ENCODE measurements around the gene CFAP74. TPM values are rescaled to one million over a fixed set of nuclear protein-coding genes. Genes with fewer than 3 reads are reported as not detected.

Gene CFAP74
- polyA plus RNA-seq, 2 of the 4 experiments (the other 2 are of a cell fraction): 0.03 to 0.04 TPM

- TF ChIP-seq, protein P1, sequence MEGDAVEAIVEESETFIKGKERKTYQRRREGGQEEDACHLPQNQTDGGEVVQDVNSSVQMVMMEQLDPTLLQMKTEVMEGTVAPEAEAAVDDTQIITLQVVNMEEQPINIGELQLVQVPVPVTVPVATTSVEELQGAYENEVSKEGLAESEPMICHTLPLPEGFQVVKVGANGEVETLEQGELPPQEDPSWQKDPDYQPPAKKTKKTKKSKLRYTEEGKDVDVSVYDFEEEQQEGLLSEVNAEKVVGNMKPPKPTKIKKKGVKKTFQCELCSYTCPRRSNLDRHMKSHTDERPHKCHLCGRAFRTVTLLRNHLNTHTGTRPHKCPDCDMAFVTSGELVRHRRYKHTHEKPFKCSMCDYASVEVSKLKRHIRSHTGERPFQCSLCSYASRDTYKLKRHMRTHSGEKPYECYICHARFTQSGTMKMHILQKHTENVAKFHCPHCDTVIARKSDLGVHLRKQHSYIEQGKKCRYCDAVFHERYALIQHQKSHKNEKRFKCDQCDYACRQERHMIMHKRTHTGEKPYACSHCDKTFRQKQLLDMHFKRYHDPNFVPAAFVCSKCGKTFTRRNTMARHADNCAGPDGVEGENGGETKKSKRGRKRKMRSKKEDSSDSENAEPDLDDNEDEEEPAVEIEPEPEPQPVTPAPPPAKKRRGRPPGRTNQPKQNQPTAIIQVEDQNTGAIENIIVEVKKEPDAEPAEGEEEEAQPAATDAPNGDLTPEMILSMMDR (IDR thresholded peaks at IDR 0.05): no peak
- TF ChIP-seq EP300 (IDR thresholded peaks at IDR 0.05) (no peak), POLR2A (IDR thresholded peaks at IDR 0.05; ENCODE audit: low read length) (no peak), SREBF2 (IDR thresholded peaks at IDR 0.05) (no peak), RNF2 (IDR thresholded peaks at IDR 0.05; ENCODE audit: borderline replicate concordance, low read depth) (no peak), ZC3H11A (IDR thresholded peaks at IDR 0.05) (no peak), RFX5 (IDR thresholded peaks at IDR 0.05) (no peak), RCOR1 (IDR thresholded peaks at IDR 0.05; ENCODE audit: low read depth, low read length) (no peak), ZSCAN20 (CRISPR knock-in tag; IDR thresholded peaks at IDR 0.05) (no peak), NR3C1 (IDR thresholded peaks at IDR 0.05) (no peak), RARB (CRISPR knock-in tag; IDR thresholded peaks at IDR 0.05) (no peak), MYC (IDR thresholded peaks at IDR 0.05; ENCODE audit: borderline replicate concordance, low read length) (no peak), CHD2 (IDR thresholded peaks at IDR 0.05; ENCODE audit: low read length, partially characterized antibody) (no peak)
- TF ChIP-seq, protein P2, sequence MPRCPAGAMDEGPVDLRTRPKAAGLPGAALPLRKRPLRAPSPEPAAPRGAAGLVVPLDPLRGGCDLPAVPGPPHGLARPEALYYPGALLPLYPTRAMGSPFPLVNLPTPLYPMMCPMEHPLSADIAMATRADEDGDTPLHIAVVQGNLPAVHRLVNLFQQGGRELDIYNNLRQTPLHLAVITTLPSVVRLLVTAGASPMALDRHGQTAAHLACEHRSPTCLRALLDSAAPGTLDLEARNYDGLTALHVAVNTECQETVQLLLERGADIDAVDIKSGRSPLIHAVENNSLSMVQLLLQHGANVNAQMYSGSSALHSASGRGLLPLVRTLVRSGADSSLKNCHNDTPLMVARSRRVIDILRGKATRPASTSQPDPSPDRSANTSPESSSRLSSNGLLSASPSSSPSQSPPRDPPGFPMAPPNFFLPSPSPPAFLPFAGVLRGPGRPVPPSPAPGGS (IDR thresholded peaks at IDR 0.05): no peak
- TF ChIP-seq, protein P3, sequence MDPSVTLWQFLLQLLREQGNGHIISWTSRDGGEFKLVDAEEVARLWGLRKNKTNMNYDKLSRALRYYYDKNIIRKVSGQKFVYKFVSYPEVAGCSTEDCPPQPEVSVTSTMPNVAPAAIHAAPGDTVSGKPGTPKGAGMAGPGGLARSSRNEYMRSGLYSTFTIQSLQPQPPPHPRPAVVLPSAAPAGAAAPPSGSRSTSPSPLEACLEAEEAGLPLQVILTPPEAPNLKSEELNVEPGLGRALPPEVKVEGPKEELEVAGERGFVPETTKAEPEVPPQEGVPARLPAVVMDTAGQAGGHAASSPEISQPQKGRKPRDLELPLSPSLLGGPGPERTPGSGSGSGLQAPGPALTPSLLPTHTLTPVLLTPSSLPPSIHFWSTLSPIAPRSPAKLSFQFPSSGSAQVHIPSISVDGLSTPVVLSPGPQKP (IDR thresholded peaks at IDR 0.05; ENCODE audit: low read depth, low read length): no peak
- TF ChIP-seq, protein P4, sequence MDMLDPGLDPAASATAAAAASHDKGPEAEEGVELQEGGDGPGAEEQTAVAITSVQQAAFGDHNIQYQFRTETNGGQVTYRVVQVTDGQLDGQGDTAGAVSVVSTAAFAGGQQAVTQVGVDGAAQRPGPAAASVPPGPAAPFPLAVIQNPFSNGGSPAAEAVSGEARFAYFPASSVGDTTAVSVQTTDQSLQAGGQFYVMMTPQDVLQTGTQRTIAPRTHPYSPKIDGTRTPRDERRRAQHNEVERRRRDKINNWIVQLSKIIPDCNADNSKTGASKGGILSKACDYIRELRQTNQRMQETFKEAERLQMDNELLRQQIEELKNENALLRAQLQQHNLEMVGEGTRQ (IDR thresholded peaks at IDR 0.05): no peak
- TF ChIP-seq, protein P5, sequence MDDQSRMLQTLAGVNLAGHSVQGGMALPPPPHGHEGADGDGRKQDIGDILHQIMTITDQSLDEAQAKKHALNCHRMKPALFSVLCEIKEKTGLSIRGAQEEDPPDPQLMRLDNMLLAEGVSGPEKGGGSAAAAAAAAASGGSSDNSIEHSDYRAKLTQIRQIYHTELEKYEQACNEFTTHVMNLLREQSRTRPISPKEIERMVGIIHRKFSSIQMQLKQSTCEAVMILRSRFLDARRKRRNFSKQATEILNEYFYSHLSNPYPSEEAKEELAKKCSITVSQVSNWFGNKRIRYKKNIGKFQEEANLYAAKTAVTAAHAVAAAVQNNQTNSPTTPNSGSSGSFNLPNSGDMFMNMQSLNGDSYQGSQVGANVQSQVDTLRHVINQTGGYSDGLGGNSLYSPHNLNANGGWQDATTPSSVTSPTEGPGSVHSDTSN (IDR thresholded peaks at IDR 0.05): no peak
- TF ChIP-seq, protein P6, sequence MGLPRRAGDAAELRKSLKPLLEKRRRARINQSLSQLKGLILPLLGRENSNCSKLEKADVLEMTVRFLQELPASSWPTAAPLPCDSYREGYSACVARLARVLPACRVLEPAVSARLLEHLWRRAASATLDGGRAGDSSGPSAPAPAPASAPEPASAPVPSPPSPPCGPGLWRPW (IDR thresholded peaks at IDR 0.05): no peak
- no peaks in the 10 kb centered on the region for H3K9me3 ChIP-seq
- 70% methylated on average over 21 of the region's 39 CpGs for WGBS (ENCODE audit: missing lambda C conversion rate)
- POLR2A ChIA-PET: no interaction called here
- no peak overlapping the region for H3K4me2 ChIP-seq
- H3K4me3 ChIP-seq: no peak overlapping the region
- ATAC-seq (no peak), FAIRE-seq (no peak), DNase-seq (ENCODE audit: low read depth in 1 of 2, low spot score in 1 of 2) (no peak)
- H3K27ac ChIP-seq: no peak overlapping the region
- H3K4me1 ChIP-seq: no peaks in the 10 kb centered on the region
- CTCF ChIA-PET: interaction anchor here (1.3 to 12.7 kb wide), 4 partner anchors 12 to 233 kb away, joined by 3 to 127 read pairs (median 40); no protein-coding TSS in a partner anchor
Observed at GRCh38 chr1:1941868-1942752, 61.5 kb downstream of the CFAP74 start.

DNA sequence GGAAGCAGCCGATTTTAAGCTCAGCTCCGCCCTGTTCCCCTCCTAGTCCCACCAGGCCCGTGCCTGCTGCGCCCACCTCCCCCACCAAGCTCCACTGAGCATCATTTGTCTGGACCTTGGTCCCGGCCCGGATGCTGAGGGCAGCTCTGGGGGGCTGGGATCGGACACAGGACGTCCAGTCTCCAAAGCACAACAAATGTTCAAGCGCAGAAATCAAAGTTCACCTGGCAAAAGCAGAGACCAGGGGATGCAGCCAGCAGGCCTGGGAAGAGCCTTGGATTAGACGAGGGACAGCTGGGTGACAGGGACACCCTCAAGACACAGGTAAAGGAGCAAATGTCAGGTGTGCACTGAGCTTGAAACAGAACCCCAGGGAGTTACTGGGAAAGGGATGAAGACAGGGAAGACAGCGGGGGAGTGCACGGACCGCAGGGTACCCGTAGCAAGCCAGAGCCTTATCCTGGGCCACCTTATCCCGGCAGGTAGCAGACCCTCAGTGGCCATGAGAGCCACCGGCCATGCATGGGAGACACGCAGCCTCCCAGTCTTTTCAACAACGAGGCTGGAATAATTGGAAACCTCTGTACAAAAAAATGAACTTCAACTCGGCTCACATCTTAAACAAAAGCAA lies 62.3 kb downstream of the CFAP74 start:
- no peaks in the 10 kb centered on the region for H3K4me1 ChIP-seq
- no peak for TF ChIP-seq HDAC2 (IDR thresholded peaks at IDR 0.05)
- TF ChIP-seq RNF2 (IDR thresholded peaks at IDR 0.05; ENCODE audit: borderline replicate concordance, low read depth): no peak
- no peak for TF ChIP-seq NPAS2 (CRISPR knock-in tag; IDR thresholded peaks at IDR 0.05; ENCODE audit: borderline replicate concordance)
- no peak for TF ChIP-seq GATA3 (IDR thresholded peaks at IDR 0.05; ENCODE audit: borderline replicate concordance)
- TF ChIP-seq SREBF2 (IDR thresholded peaks at IDR 0.05): no peak
- TF ChIP-seq, protein P3 (IDR thresholded peaks at IDR 0.05; ENCODE audit: low read depth, low read length): no peak
- no peak for TF ChIP-seq RCOR1 (IDR thresholded peaks at IDR 0.05; ENCODE audit: low read depth, low read length)
- TF ChIP-seq ZSCAN20 (CRISPR knock-in tag; IDR thresholded peaks at IDR 0.05): no peak
- no peak for TF ChIP-seq TP53 (CRISPR knock-in tag; IDR thresholded peaks at IDR 0.05)
- TF ChIP-seq EHF (CRISPR knock-in tag; IDR thresholded peaks at IDR 0.05): no peak
- no peak for TF ChIP-seq CBX8 (IDR thresholded peaks at IDR 0.05)
- no peak for TF ChIP-seq FOSB (CRISPR knock-in tag; IDR thresholded peaks at IDR 0.05)
- WGBS (ENCODE audit: missing lambda C conversion rate): 39% methylated on average over 17 of the region's 19 CpGs
- CTCF ChIA-PET: interaction anchor here (0.9 to 12.7 kb wide), 5 partner anchors 11 to 233 kb away, joined by 3 to 127 read pairs (median 4); no protein-coding TSS in a partner anchor
- FAIRE-seq (no peak), DNase-seq (ENCODE audit: low read depth in 1 of 2, low spot score in 1 of 2) (no peak), ATAC-seq (no peak)
- H3K4me3 ChIP-seq: no peak overlapping the region
- no peak overlapping the region for H3K4me2 ChIP-seq
- H3K9me3 ChIP-seq: no peaks in the 10 kb centered on the region
- POLR2A ChIA-PET: no interaction called here
- no peak overlapping the region for H3K27ac ChIP-seq
